HepG2 (cell line): ENCODE results near the gene TSEN34. TPM values are rescaled to one million over a fixed set of nuclear protein-coding genes. Genes with fewer than 3 reads are reported as not detected.

ENCODE experiments used
- ATAC-seq: fragments of 200-7000 bp; cut with Tn5 transposase; 3 replicates; pipeline ENCODE4 v1.9.1; 2020; ENCODE audit warnings: mild to moderate bottlenecking, moderate library complexity
- BruUV-seq: library from RNA; stranded (reverse); fragments of 400-500 nt; replicated peaks from 2 replicates; lab custom pipeline; 2021; lab: Mats Ljungman, UMichigan
- CTCF ChIA-PET: fragments of 300-600 bp; formaldehyde crosslinking; extraction: SDS; loops from one replicate; lab custom pipeline; 2021; ENCODE audit warnings: low total read pairs, inconsistent platforms, low intra/inter-chr PET ratio; lab: Yijun Ruan, JAX
- POLR2A ChIA-PET: fragments of 350-600 bp; sonication (Branson Sonifier 250); formaldehyde crosslinking; loops from one replicate; lab custom pipeline; 2020; ENCODE audit warnings: antibody characterized with exemption, inconsistent platforms; lab: Yijun Ruan, JAX
- DNase-seq: peaks from one replicate; pipeline ENCODE4 v3.0.0-alpha.2; 2015; ENCODE audit warnings: low spot score
- FAIRE-seq: peaks from 3 replicates; lab custom pipeline; 2011; peaks lifted over from hg19 to GRCh38; lab: Jason Lieb, UNC
- H2AFZ ChIP-seq: one replicate; pipeline ENCODE4 v1.6.1; 2011; ENCODE audit warnings: low read length, inconsistent platforms
- H3K27ac ChIP-seq: fragments of 300-600 bp; 3 replicates; pipeline ENCODE4 v1.8.0; 2011; ENCODE audit warnings: mixed run types, mild to moderate bottlenecking, mixed read lengths, low read length, inconsistent platforms; ENCODE audit not compliant: insufficient read depth; ENCODE audit errors: extremely low read length
- H3K27me3 ChIP-seq, 2 experiments: fragments of 200-600 bp in 1 of 2; 2 replicates in 1 of 2; 3 replicates in 1 of 2; pipeline versions ENCODE4 v1.6.0 to v1.8.0; 2011; ENCODE audit warnings: low read length in 2 of 2, mild to moderate bottlenecking in 2 of 2, moderate library complexity in 2 of 2, inconsistent platforms in 1 of 2; ENCODE audit not compliant: insufficient read depth in 2 of 2, control insufficient read depth in 1 of 2
- H3K36me3 ChIP-seq, 2 experiments: fragments of 200-600 bp in 1 of 2; replicated peaks in 1 of 2; 2 replicates in 1 of 2; 3 replicates in 1 of 2; pipeline versions ENCODE4 v1.5.1 to v1.8.0; 2011; ENCODE audit warnings: low read length in 2 of 2, inconsistent platforms in 1 of 2; ENCODE audit not compliant: insufficient read depth in 2 of 2, control insufficient read depth in 1 of 2
- H3K4me1 ChIP-seq: 2 replicates; pipeline ENCODE4 v1.5.1; 2012; ENCODE audit warnings: low read length, inconsistent platforms; ENCODE audit not compliant: insufficient read depth
- H3K4me2 ChIP-seq: 2 replicates; pipeline ENCODE4 v1.6.0; 2011; ENCODE audit warnings: low read depth, low read length, inconsistent platforms
- H3K4me3 ChIP-seq, 3 experiments: fragments of 200-600 bp in 1 of 3; sonication (generic), shearing (Covaris generic) in 1 of 3; replicated peaks in 1 of 3; 2 replicates each; pipeline ENCODE4 v1.5.1; 2011 to 2016; ENCODE audit warnings: low read length in 3 of 3, inconsistent platforms in 2 of 3, low read depth in 2 of 3, mild to moderate bottlenecking in 2 of 3, control low read depth in 1 of 3, mixed read lengths in 1 of 3; ENCODE audit not compliant: insufficient read depth in 1 of 3
- H3K79me2 ChIP-seq: one replicate; pipeline ENCODE4 v1.6.1; 2011; ENCODE audit warnings: low read length, inconsistent platforms; ENCODE audit not compliant: insufficient read depth
- H3K9ac ChIP-seq: 2 replicates; pipeline ENCODE4 v1.6.0; 2011; ENCODE audit warnings: mild to moderate bottlenecking, low read depth, low read length, inconsistent platforms; ENCODE audit not compliant: insufficient read depth
- H3K9me3 ChIP-seq: 2 replicates; pipeline ENCODE4 v1.5.1; 2012; ENCODE audit warnings: mild to moderate bottlenecking, low read length
- H4K20me1 ChIP-seq: 2 replicates; pipeline ENCODE4 v1.6.0; 2011; ENCODE audit warnings: inconsistent platforms, mild to moderate bottlenecking, low read length, moderate library complexity; ENCODE audit not compliant: insufficient read depth
- ATF2 ChIP-seq: sonication (generic); formaldehyde crosslinking; IDR thresholded peaks from 2 replicates; pipeline ENCODE4 v1.4.0; 2020; ENCODE audit warnings: missing genetic modification reagents
- FUBP1 ChIP-seq: sonication (generic); formaldehyde crosslinking; IDR thresholded peaks from 2 replicates; pipeline ENCODE4 v1.5.1; 2020; ENCODE audit warnings: missing genetic modification reagents, mild to moderate bottlenecking, borderline replicate concordance
- POGK ChIP-seq: sonication (generic); formaldehyde crosslinking; conservative IDR thresholded peaks from 2 replicates; pipeline ENCODE4 v1.8.0; 2022; ENCODE audit warnings: mild to moderate bottlenecking, moderate library complexity, missing genetic modification reagents
- SMARCC2 ChIP-seq: fragments of 450-650 bp; IDR thresholded peaks from 2 replicates; pipeline ENCODE4 v1.6.1; 2017; ENCODE audit warnings: antibody characterized with exemption, mild to moderate bottlenecking
- ZNF225 ChIP-seq: sonication (generic); formaldehyde crosslinking; IDR thresholded peaks from 2 replicates; pipeline ENCODE4 v1.4.0; 2020; ENCODE audit warnings: mild to moderate bottlenecking, missing genetic modification reagents
- ZNF281 ChIP-seq: sonication (generic); formaldehyde crosslinking; IDR thresholded peaks from 2 replicates; pipeline ENCODE4 v1.4.0; 2020; ENCODE audit warnings: missing genetic modification reagents, borderline replicate concordance
- ZNF629 ChIP-seq: sonication (generic); formaldehyde crosslinking; conservative IDR thresholded peaks from 2 replicates; pipeline ENCODE4 v1.5.0; 2020; ENCODE audit warnings: missing genetic modification reagents
- WGBS: methylation state at CpG from one replicate; pipeline ENCODE4 v1.1.6; 2017; ENCODE audit warnings: low lambda C conversion rate; 5-methylcytosine and 5-hydroxymethylcytosine counted together
- in situ Hi-C: cut with HindIII; loops from 2 replicates; pipeline ENCODE4 v1.10.0; 2017; ENCODE audit warnings: low pct_unique_long_range_greater_than_20kb; ENCODE audit not compliant: extremely low pct_ligation_motif_present
- intact Hi-C: fragments of 100-400 bp; cut with micrococcal nuclease; formaldehyde crosslinking; loops from one replicate; pipeline ENCODE4 v1.10.0; 2022; ENCODE audit not compliant: unreplicated experiment
- polyA plus RNA-seq, 8 experiments: library from polyadenylated mRNA; depleted of rRNA in 3 of 8; stranded (reverse) in 7 of 8; unstranded in 1 of 8; fragments of >200 nt; fragmentation: Illumina TruSeq in 4 of 8; extraction: Trizol in 4 of 8; gene quantifications; 2 replicates each; pipeline versions ENCODE4 v1.2.1 to v1.2.3, GENCODE V29; 2011 to 2016; ENCODE audit warnings: low read depth in 4 of 8, missing spikeins in 1 of 8, mixed read lengths in 1 of 8; ENCODE audit not compliant: insufficient read depth in 1 of 8
- total RNA-seq, 5 experiments: library from RNA; depleted of rRNA; stranded (reverse); fragments of >200 nt; fragmentation: Illumina TruSeq; extraction: Trizol; gene quantifications; 2 replicates each; pipeline ENCODE4 v1.2.3, GENCODE V29; 2016; ENCODE audit warnings: low read depth in 1 of 5
- TF ChIP-seq, protein P1 (sequence below): sonication (generic); formaldehyde crosslinking; IDR thresholded peaks from 2 replicates; pipeline ENCODE4 v1.5.0; 2020; ENCODE audit warnings: missing genetic modification reagents

The TSEN34 gene
- total and polyA plus RNA-seq, 2 of the 13 experiments (the other 11 are each of a cell fraction or from before 2014, with no cell fraction given): 55.1 to 65.4 TPM

- Histone ChIP-seq H3K27me3 (peaks cover 1 to 19% of the 10 kb centered on the region in 2 experiments; a peak in 3 of 5 replicates), H2AFZ (no peak overlapping the region), H4K20me1 (no peaks in the 10 kb centered on the region), H3K27ac (no peak overlapping the region), H3K4me3 (no peak overlapping the region), H3K9ac (no peak overlapping the region), H3K4me2 (no peak overlapping the region), H3K4me1 (peaks cover 11% of the 10 kb centered on the region), H3K79me2 (no peaks in the 10 kb centered on the region), H3K36me3 (no peaks in the 10 kb centered on the region), H3K9me3 (peaks cover 4% of the 10 kb centered on the region; the same call in 1 of the 2 replicates)
- ATAC-seq (no peak), DNase-seq (no peak), FAIRE-seq (no peak)
- TF ChIP-seq POGK (CRISPR knock-in tag) (no peak), SMARCC2 (no peak), FUBP1 (CRISPR knock-in tag) (no peak), ZNF629 (CRISPR knock-in tag) (no peak), ZNF225 (no peak), ZNF281 (CRISPR knock-in tag) (no peak), ATF2 (CRISPR knock-in tag) (no peak)
- TF ChIP-seq, protein P1, sequence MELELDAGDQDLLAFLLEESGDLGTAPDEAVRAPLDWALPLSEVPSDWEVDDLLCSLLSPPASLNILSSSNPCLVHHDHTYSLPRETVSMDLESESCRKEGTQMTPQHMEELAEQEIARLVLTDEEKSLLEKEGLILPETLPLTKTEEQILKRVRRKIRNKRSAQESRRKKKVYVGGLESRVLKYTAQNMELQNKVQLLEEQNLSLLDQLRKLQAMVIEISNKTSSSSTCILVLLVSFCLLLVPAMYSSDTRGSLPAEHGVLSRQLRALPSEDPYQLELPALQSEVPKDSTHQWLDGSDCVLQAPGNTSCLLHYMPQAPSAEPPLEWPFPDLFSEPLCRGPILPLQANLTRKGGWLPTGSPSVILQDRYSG: no peak
- in situ Hi-C loops: no loop called here
- ChIA-PET CTCF (no interaction called here), POLR2A (no interaction called here)
- no TSS peak for BruUV-seq
- 66% methylated on average over 8 of the region's 8 CpGs for WGBS
- intact Hi-C loops: no loop called here
Measured at GRCh38 chr19:54229146-54229545, 38.0 kb downstream of the TSEN34 start.
